SW 1271 (cell line): ENCODE data around the gene ASTN1.

Source experiments
- DNase-seq, 2 experiments: peaks; one replicate each; lab custom pipeline; 2025; lab: John Stamatoyannopoulos, UW

ASTN1 gene

DNA sequence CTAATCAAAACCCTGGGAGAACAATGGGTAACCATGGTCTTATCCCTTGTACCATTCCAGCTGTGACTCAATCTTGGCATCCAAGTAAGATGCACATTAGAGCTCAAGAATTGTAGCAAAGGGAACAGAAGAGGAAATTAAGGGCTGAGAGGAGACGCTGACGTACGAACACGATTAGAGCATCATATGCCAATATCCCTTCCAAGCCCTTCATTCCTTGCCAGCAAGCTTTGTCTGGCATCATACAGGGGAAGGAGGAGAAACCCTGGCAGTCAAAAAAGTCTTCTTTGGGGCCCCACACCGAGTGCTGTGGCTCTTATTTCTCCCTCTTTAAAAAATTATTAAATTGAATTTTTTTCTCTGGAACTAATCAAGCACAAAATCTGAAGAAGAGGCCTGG lies 120.9 kb downstream of the ASTN1 start:
- no peak for DNase-seq

DNA sequence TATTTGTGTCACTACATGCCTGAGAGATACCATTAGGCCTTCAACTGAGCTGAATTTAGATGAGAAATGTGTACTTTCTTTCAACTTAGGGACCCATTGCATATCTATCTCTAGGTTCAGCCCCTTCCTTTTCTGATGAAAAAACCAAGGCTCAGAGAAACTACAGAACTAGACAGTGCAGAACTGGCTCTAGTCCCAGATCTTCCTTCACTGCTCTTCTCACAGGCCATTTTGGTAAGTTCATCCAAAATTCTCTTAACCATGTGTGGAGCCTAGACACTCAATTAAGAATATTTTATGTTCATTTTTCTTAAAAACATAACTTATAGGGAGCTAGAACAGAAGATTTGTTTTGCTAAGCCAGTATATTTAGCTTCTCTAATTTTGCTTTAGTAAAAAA lies 128.9 kb downstream of the ASTN1 start:
- DNase-seq = no peak

DNA sequence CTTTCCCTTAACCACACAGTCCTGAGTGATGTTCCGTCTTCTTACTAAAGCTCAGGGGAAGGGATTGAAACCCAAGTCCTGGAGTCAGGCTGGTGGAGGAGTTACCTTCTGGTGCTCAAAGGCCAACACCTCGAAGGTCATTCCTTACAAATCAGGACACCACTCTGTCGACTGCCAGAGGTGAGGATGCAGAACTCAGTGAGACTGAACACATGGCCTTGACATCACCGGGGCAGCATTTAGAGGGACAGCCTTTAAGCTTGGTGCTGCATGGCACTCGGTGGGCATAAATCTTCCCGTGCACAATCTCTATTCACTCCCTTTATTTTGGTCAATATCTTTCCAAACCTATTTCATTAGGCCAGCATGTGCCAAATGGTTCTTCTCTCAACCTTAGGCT lies 130.9 kb downstream of the ASTN1 start:
- DNase-seq = no peak

DNA sequence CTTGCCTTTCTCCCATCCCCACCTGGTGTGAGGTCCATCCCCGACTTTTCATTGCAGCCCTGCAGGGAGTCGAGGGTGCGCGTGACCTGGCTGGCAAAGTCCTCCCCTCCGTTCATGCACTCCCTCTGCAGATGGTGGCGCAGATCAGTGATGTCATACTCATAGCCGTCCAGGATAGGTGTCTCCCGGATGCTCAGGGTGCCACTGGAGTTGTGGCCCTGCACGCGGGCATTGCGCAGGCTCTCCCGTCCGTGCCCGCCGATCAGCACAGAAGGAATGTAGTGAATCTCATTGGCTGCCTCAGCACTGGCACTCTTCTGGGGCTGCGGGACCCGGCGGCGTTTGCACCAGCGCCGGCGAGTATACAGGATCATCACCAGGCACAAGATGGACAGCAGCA lies 132.1 kb downstream of the ASTN1 start:
- DNase-seq = no peak

DNA sequence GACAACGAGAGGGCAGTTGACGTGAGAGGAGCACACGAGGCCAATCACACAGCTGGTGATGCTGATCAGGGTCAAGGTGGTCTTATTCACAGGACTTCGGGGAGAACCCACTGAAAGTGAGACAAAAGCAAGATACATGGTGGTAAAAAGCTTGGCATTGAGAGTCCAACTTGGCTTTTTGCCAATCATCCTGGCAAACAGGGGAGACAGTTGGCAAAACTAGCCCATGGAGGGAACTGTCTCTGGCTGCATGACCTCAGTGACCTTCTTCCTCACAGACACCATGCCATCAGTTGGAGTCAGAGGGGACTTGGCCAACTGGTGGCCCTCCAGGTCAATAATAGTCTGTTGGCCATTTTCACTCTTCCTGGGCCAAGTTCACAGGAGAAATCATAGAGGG lies 139.9 kb downstream of the ASTN1 start:
- no peak for DNase-seq

DNA sequence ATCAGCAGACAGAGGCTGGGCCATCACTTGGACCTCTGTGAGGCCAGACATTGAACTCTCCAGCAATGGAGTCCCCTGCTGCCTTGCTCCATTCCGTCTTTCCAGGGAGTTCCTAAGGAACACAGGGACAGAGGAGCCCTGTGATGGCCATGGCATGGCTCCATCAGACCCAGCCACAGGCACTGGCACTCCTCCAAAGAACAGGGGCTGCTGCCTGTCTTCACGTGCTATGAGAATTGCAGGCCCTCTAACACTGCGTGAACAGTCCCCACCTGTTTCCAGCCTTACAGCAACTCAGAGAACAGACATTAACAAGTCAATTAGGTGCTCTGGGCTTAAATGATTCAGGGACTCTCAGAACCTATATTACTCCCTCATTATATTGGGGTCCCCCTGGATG lies 140.8 kb downstream of the ASTN1 start:
- DNase-seq = no peak

DNA sequence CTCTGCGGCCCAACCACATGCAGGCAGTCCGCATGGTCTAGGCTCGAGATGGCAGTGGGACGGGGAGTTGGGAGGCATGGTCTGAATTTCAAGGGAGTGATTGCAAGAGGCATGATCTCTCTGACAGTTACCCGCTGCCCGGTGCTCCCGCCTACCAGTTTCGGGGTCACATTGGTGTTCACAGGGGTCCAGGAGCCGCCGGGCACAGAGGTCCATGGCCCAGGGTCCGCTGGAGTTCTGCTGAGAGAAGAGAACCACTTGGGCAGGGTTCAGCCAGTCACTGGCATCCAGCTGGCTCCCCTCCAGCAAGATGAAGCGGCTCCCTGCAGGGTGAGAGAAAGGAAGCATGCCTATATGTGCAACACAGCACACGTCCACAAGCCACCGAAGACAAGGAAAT lies 141.3 kb downstream of the ASTN1 start:
- DNase-seq = no peak

DNA sequence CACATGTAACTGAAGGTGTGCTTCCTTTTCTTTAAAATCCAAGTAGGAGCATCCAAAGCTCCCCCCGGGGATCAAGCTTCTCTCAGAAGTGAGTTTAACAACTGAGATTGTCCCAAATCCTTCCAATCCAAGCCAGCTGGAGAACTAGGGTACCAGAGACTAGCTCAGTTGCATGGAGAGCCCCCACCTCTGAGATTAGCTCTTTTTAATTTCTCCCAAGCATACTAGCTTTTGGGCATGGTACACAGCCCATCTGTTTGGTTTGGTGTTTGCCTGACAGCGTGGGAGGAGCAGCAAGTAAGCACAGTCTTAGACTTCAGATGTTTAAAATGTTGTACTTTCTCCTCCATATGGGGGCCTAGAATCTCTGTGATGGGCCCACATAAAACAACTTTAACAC lies 142.8 kb downstream of the ASTN1 start:
- no peak for DNase-seq

DNA sequence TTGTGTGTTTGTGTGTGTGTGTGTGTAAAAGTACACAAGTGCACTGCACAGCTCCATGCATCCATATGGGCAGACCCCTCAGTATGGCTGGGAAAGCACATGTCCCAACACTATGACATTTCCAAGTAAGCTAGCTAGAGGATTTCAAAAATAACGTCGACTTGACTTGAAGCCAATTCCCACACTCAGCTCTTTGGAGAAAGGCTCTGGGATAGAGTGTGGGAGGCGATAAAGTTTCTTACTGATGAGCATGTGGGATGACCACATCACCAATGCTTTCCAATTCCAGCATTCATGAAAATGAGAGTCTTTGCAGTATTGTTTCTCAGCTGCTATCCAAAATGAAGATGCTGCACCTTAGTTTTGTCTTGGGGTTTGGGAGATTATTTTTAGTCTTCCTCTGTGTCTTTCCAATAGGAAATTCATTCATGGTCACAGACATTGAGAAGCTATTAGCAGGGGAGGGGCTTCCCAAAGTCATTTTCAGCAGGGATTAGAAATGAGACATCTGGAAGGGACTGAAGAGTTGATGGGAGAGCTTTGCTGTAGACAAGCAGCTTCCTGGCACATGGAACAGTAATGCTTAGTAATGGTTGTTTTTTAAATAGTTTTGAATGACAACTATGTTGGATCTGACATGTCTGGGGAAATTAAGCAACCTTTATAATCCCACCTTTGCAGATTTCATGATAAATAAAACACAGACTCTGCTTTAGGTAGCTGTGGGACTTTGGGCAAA lies 143.5 kb downstream of the ASTN1 start:
- DNase-seq = no peak

DNA sequence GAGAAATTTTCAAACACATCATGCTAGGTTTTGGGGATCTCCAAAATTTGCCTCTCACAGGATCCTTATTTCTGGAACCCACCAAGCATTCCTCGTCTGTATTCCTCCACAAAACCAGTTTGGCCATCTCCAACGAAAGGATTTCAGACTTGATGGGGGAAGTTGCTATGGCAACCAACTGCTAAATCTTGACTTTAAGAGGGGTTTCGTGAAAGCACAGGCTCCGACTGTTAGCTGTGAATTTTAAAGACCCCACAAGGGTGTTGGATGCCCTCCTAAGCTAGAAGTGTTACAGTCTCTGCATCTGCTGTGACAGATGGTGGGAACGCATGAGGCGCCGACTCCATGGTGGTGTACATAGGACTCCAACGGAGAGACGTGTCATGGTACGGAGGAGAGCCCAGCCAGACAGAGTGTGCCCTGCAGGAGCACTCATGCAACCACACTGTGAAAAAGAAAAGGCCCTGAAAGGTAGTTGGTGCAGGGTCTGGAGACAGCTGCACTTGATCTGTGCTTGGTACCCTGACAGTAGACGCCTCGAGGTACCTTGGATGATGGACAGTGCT lies 147.1 kb downstream of the ASTN1 start:
- no peak for DNase-seq

DNA sequence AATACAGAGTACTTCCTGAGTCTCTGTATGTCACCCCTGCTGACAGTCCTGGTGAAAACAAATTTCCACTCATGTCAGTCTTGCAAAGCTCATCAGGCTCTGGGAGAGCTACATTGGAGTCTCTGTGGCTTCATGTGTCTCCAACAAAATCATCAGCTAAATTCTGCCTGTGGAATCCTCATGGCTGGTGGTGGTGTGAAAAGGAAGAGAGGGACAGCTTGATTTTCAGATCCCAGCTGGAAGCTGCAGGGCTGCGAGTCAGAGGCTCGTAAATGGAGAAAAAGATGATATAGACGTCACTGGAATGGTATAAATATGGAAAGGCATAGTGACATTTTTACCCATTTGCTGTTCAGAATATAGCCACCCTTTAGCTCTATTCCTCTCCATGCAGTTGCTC lies 150.2 kb downstream of the ASTN1 start:
- DNase-seq = no peak

DNA sequence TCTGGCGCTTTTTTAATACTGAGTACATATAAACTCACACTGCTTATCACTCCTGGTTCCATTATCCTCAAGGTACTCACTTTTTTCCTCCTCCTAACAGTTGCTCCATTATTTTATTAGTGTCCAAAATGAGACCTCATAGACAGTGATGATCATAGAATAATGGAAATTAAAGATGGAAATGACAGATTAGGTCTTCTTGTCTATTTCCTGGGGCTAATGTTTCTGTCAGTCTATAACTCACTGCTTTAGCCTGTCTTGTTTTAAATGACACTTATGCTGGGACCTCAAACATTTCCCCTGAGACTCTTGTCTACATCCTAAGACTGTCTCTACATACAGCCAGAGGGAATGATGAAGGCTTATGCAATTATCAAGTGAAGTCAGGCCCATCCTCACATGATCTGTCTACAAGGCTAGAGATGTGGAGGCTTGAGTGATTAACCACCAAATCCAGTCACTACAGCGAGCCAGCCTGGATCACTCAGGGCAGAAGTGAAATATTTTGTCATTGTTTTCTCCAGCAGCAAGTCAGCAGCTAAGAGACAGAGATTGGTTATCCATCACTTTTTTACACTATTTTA lies 152.1 kb downstream of the ASTN1 start:
- DNase-seq = no peak

DNA sequence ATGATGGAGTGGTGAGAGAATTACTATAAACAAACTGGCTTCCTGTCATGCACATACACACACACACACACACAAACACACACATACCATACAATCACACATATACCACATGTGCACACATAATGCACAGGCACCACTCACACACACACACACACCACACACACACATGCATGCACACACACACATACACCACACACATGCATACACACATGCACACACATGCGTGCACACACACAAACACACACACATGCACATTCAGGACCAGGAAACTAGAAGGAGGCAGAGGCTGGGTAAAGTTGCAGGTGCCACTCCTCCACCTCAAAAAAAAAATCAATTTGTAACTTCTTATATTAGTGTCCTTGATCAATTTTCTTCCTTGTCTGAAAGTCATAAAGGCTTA lies 153.0 kb downstream of the ASTN1 start:
- DNase-seq = no peak

DNA sequence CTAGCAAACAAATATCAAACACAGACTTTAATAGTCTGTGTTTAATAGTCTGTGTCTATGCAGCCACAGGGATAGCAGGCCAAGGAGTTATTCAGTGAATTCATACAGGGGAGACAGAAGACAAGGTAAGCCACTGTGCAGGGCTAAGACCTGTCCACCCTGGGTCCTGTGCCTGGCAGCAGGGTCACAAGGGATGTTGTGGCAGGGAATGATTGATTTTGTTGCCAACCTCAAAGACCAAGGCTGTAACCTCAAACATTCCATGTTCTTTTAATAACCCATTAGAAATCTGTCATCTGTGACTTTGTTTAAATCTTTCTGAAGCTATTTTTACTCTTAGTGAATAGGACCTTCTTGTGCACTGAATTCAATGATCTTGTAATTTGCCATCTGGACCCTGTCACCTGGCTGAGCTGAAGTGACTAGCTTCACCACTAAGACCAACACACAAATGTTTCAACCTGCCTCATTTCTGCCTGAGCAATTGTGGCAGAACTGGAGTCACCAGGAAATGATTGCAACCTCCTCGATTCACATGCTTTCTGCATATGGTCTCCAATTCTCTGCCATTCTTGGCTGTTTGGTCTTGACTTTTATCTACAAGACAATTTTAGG lies 154.2 kb downstream of the ASTN1 start:
- DNase-seq = no peak

DNA sequence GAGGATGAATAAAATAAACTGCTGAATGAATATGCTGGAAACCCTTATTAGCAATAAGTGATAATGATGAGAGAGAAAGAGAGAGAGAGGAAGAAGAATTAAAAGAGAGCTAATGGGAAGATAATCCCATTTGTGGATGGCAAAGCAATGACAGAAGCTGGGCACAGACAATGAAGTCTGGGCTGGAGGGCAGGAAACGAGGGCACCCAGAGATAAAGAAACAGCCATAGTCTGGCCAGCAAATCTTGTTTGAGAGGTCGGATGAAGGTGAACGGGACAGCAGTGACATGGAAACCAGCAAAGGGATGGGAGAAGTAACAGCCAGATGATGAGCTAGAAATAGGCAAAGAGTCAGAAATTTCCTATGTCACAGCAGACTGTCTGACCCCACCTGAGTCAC lies 155.9 kb downstream of the ASTN1 start:
- no peak for DNase-seq

DNA sequence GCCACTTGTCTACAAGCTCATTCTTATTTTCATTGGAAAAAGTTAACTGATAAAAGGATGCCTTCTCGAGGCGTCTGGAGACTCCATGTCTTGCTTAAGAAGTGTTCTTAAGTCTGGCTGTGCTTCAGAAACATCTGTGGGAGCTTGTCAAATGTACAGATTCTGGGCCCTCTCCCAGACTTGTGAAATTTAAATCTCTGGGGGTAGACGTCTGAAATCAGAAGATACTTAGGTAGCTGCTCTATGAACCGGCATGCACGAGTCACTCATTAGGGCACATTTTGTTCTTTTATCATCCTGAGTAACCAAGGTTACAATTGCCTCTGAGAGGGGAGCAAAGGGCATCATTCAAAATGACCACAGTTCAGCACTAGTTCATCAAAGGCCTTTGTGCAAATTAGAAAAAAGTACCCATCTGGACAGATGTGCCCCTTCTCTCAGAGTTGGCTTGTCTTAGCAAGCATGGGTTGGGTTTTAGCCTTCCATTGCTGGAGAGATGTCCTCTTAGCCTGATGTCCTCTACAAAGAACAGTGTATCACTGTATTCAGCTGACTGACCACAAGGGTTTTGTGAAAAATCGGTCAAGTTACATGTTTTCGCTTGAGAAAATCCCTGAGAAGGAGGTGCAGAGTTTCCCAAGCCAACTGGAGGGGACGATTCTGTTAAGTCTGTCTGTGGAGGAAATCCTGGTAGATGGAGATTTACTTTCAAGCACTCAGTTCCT lies 156.9 kb downstream of the ASTN1 start:
- no peak for DNase-seq

DNA sequence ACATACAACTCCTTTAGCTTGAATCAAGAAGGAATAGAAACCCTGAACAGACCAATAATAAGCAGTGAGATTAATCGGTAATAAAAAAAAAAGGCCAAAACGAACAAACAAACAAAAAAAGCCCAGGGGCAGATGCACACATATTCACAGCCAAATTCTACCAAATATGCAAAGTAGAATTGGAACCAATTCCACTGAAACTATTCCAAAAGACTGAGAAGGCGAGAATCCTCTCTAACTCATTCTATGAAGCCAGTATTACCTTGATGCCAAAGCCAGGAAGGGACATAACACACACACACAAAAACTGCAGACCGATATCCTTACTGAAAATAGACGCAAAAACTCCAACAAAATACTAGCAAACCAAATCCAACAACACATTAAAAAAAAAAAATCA lies 161.6 kb downstream of the ASTN1 start:
- DNase-seq = no peak

DNA sequence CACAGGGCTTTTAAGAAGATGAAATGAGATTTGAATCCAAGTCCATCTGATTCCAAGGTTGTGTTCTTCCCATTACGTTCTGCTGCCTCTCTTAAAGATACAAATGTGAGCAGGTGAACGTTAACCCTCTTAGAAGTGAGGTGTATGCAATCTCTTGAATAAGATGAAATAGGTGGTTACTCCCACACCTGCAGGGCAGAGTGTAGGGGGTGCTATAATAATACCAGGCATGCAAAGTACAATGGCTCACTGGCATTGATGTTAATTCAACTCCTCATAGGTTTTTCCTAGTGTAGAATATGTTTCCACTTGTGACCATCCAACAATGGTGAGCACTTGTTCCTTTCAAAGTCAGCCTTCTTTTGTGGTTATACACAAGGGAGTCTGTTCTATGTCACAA lies 163.0 kb downstream of the ASTN1 start:
- DNase-seq = no peak

DNA sequence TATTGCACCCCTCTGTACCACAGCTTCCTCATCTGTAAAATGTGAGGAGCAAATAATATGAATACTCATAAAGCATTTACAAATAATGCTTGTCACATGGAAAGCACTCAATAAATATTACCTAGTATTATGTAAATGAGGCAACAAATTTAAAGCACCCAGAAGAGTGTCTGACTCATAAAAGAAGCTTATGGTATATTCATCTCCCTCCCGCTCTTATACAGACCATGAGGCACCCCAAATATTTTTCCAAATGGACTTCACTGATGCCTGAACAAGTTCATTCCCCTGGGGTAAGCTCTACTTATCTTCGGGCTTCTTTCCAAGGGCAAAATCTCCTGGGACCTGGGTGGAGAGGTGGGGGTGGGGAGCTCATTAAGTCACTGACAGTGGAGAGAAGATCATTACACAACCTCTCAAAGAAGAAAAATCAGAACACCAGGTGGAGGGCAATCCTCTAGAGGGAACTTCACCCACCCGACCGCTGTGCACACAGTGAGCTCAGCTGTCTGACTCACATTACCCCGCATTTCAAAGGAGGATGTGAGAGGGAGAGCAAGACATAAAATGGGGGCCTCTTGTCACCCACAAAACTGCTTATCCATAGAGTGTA lies 166.2 kb downstream of the ASTN1 start:
- DNase-seq = no peak

DNA sequence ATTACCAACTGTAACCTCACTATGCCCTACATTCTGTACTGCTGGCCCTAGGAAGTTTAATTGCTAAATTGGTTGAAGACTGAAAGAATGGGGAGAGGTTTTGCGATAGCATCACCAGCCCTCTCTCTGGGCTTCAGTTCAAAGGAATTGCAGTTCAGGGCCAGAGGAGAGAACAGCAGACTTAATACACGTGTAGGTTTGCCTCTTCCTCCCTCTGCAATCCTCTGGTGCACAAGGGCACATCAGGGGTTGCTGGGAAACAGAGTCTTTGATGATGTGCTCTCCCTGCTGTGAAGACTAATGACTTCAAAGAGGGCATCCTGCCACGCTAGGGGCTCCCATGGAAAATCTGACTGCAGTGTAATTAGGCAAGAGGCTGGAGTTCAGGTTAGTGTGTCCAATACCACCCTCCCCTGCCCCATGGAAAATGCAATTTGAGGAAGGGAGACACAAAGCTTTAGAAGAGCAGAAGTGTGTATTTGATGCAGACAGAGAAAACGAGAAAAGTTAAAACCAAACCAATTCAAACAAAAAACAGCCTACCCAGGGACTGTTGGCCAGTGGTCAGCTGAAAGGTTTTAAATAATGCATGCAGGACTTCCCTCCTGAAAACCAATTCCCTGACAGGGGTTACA lies 167.9 kb downstream of the ASTN1 start:
- no peak for DNase-seq

DNA sequence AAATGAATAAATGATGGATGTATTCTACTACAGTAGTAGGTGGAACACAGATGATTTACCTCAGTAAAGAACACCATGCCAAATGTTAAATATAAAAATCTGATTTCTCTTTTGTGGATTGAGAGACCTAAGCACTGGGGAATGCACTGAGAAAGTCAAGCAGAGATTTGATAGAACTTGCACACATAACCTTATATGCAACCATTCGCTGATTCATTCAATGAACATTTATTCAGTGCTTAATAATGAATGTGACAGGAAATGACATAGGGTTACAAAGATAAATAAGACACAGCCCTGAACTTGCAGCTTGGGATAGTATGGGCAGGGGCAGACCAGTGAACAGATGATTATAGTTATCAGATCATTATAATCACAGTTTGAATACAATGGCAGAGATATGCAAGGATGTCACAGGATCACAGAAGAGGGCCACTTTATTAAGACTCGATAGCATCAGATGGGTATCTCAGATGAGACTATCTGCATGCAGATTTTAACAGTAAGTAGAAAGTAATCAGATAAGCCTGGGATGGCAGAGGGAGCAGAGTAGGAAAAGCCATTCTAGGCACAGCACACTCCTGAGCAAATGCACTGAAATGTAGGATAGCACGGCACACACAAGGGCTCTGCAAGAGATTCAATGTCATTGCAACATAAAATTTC lies 169.4 kb downstream of the ASTN1 start:
- no peak for DNase-seq
